Panc1 (cell line): ENCODE data around the gene TBXA2R.

Experiments used
- CTCF ChIP-seq: fragments of 450-650 bp; IDR thresholded peaks from 2 replicates; pipeline ENCODE4 v1.5.1; 2017; ENCODE audit warnings: mild to moderate bottlenecking
- TCF7L2 ChIP-seq: IDR thresholded peaks from 2 replicates; pipeline ENCODE4 v1.6.1; 2011; ENCODE audit warnings: mild to moderate bottlenecking, low read depth, low read length, inconsistent platforms

- TF ChIP-seq CTCF (no peak), TCF7L2 (no peak)
Observed at GRCh38 chr19:3605770-3606169, 905 bp downstream of the TBXA2R start.
